Motor neuron (in vitro differentiated cells): ENCODE measurements around the gene WDR38. TPM values are rescaled to one million over a fixed set of nuclear protein-coding genes. Genes with fewer than 3 reads are reported as not detected.

Experiments
- ATAC-seq, 8 experiments: fragments of 200-7000 bp; cut with Tn5 transposase; replicated peaks in 6 of 8; 2 replicates each; pipeline ENCODE4 v1.8.0; 2021; ENCODE audit warnings: mild to moderate bottlenecking in 8 of 8, moderate library complexity in 8 of 8
- H3K27ac ChIP-seq, 2 donors: fragments of 250-450 bp; sonication (Bioruptor Pico); 2 replicates each; pipeline ENCODE4 v1.9.0; 2021; ENCODE audit warnings: antibody characterized with exemption in 2 of 2, mild to moderate bottlenecking in 2 of 2, moderate library complexity in 1 of 2
- H3K4me1 ChIP-seq, 2 donors: fragments of 250-450 bp; sonication (Bioruptor Pico); replicated peaks in 1 of 2; 2 replicates each; pipeline ENCODE4 v1.6.1; 2021; ENCODE audit warnings: antibody characterized with exemption in 2 of 2, mild to moderate bottlenecking in 2 of 2, moderate library complexity in 1 of 2
- H3K4me3 ChIP-seq, 5 donors: fragments of 250-450 bp; sonication (Bioruptor Pico); 2 replicates each; pipeline ENCODE4 v1.9.0; 2021; ENCODE audit warnings: antibody characterized with exemption in 5 of 5, mild to moderate bottlenecking in 5 of 5, moderate library complexity in 4 of 5
- whole genome bisulfite sequencing, 10 experiments: fragments of 450-650 bp; shearing (Covaris generic); methylation state at CpG; one replicate each; pipeline ENCODE4 v1.0.0; 2022; 5-methylcytosine and 5-hydroxymethylcytosine counted together
- in situ Hi-C, 9 experiments: fragments of 400-800 bp; cut with MboI; loops; one replicate each; pipeline ENCODE4 v1.15.0; 2021; ENCODE audit warnings: low sequenced_read_pairs in 9 of 9, low pct_unique_long_range_greater_than_20kb in 2 of 9; ENCODE audit not compliant: unreplicated experiment in 9 of 9
- total RNA-seq, 8 experiments: library from RNA; unstranded; fragments of 300-600 nt; gene quantifications; 2 replicates each; pipeline versions ENCODE4 v1.2.3 to v1.2.4, GENCODE V29; 2022

WDR38 gene
- total RNA-seq, 8 experiments from 2014 or later = 0.33 to 11.5 (median 0.50) TPM; not detected in 1

GRCh38 chr9:124881138-124881743 lies 28.0 kb downstream of the WDR38 start:
- no peak for ATAC-seq

GRCh38 chr9:124882231-124882630 lies 29.0 kb downstream of the WDR38 start:
- no peak for ATAC-seq
- Histone ChIP-seq H3K27ac (no peak overlapping the region), H3K4me1 (peaks cover 4 to 7% of the 10 kb centered on the region in 2 donors), H3K4me3 (no peak overlapping the region)
- 20 to 83% (median 60%) methylated on average over 1 to 4 of the region's 13 CpGs; no CpG with 5 or more reads in 7 of the 10 experiments for WGBS, 10 experiments
- in situ Hi-C loops = no loop called here

More at GRCh38 chr9:124881138-124881743, 28.0 kb downstream of the WDR38 start:
- Histone ChIP-seq H3K4me3 (no peak overlapping the region), H3K4me1 (peaks cover 4 to 7% of the 10 kb centered on the region in 2 donors), H3K27ac (no peak overlapping the region)
- WGBS, 10 experiments = 88 to 100% (median 100%) methylated on average over 4 to 7 of the region's 16 CpGs; no CpG with 5 or more reads in 6 of the 10 experiments
- in situ Hi-C loops = no loop called here

- peak in 3 of 8 experiments; percentile 29 to 39 (median 35) for ATAC-seq
- in situ Hi-C loops = no loop called here
- H3K4me1 ChIP-seq = peaks cover 4 to 7% of the 10 kb centered on the region in 2 donors
- H3K27ac ChIP-seq = no peak overlapping the region
- H3K4me3 ChIP-seq = no peak overlapping the region
- 0 to 88% (median 60%) methylated on average over 1 to 4 of the region's 4 CpGs; no CpG with 5 or more reads in 5 of the 10 experiments for WGBS, 10 experiments
Observed at GRCh38 chr9:124884376-124884775, 31.1 kb downstream of the WDR38 start.

GRCh38 chr9:124885551-124885950 lies 32.3 kb downstream of the WDR38 start:
- H3K27ac ChIP-seq = no peak overlapping the region
- ATAC-seq = no peak
- WGBS, 10 experiments = 80 to 100% (median 100%) methylated on average over 1 to 4 of the region's 4 CpGs; no CpG with 5 or more reads in 3 of the 10 experiments
- H3K4me1 ChIP-seq = peaks cover 2 to 4% of the 10 kb centered on the region in 2 donors
- in situ Hi-C loops = no loop called here
- H3K4me3 ChIP-seq = no peak overlapping the region

GRCh38 chr9:124886461-124886860 lies 33.2 kb downstream of the WDR38 start:
- WGBS, 10 experiments = 60 to 100% (median 100%) methylated on average over 1 to 4 of the region's 10 CpGs; no CpG with 5 or more reads in 5 of the 10 experiments
- no peak for ATAC-seq
- Histone ChIP-seq H3K27ac (no peak overlapping the region), H3K4me3 (no peak overlapping the region), H3K4me1 (no peaks in the 10 kb centered on the region)
- in situ Hi-C loops = no loop called here

- no peak overlapping the region for H3K27ac ChIP-seq
Observed at GRCh38 chr9:124886866-124887492, 33.7 kb downstream of the WDR38 start.

GRCh38 chr9:124887832-124888231 lies 34.6 kb downstream of the WDR38 start:
- 83 to 100% (median 100%) methylated on average over 1 to 5 of the region's 5 CpGs; no CpG with 5 or more reads in 2 of the 10 experiments for WGBS, 10 experiments
- Histone ChIP-seq H3K4me3 (no peak overlapping the region), H3K27ac (no peak overlapping the region), H3K4me1 (no peaks in the 10 kb centered on the region)
- in situ Hi-C loops = no loop called here
- no peak for ATAC-seq

More at GRCh38 chr9:124886866-124887492, 33.7 kb downstream of the WDR38 start:
- 51 to 100% (median 72%) methylated on average over 1 to 7 of the region's 17 CpGs; no CpG with 5 or more reads in 4 of the 10 experiments for WGBS, 10 experiments
- no peak overlapping the region for H3K4me3 ChIP-seq
- no peaks in the 10 kb centered on the region for H3K4me1 ChIP-seq
- in situ Hi-C loops = no loop called here
- no peak for ATAC-seq

- no CpG with 5 or more reads among the region's 13 CpGs for WGBS, 10 experiments
- Histone ChIP-seq H3K4me3 (no peak overlapping the region), H3K4me1 (no peaks in the 10 kb centered on the region), H3K27ac (no peak overlapping the region)
- no peak for ATAC-seq
- in situ Hi-C loops = no loop called here
Observed at GRCh38 chr9:124889006-124889405, 35.7 kb downstream of the WDR38 start.

- no peaks in the 10 kb centered on the region for H3K4me1 ChIP-seq
- 80 to 100% (median 98%) methylated on average over 1 to 7 of the region's 7 CpGs; no CpG with 5 or more reads in 4 of the 10 experiments for WGBS, 10 experiments
- ATAC-seq = no peak
- H3K27ac ChIP-seq = no peak overlapping the region
- no peak overlapping the region for H3K4me3 ChIP-seq
- in situ Hi-C loops = no loop called here
Observed at GRCh38 chr9:124890179-124890578, 36.9 kb downstream of the WDR38 start.

- WGBS, 10 experiments = 67 to 100% (median 93%) methylated on average over 1 to 6 of the region's 9 CpGs
- H3K4me3 ChIP-seq = no peak overlapping the region
- in situ Hi-C loops = no loop called here
- no peak overlapping the region for H3K27ac ChIP-seq
- ATAC-seq = peak in 1 of 8 experiments; percentile 14
- H3K4me1 ChIP-seq = no peaks in the 10 kb centered on the region
Observed at GRCh38 chr9:124894035-124894740, 40.9 kb downstream of the WDR38 start.

GRCh38 chr9:124894741-124895170 lies 41.5 kb downstream of the WDR38 start:
- Histone ChIP-seq H3K4me3 (no peak overlapping the region), H3K27ac (no peak overlapping the region), H3K4me1 (no peaks in the 10 kb centered on the region)
- in situ Hi-C loops = no loop called here
- peak in 4 of 8 experiments; percentile 58 to 90 (median 77) for ATAC-seq

GRCh38 chr9:124897570-124898460 lies 44.6 kb downstream of the WDR38 start:
- ATAC-seq = no peak
- in situ Hi-C loops = no loop called here
- H3K27ac ChIP-seq = no peak overlapping the region
- H3K4me1 ChIP-seq = no peaks in the 10 kb centered on the region
- H3K4me3 ChIP-seq = no peak overlapping the region
- 38 to 100% (median 86%) methylated on average over 1 to 5 of the region's 6 CpGs for WGBS, 10 experiments
